GM12874 (cell line): ENCODE measurements around the gene PCF11.

Experiments used
- CTCF ChIP-seq: IDR thresholded peaks from 2 replicates; pipeline ENCODE4 v1.5.1; 2011; ENCODE audit warnings: low read depth, mild to moderate bottlenecking, control low read depth, low read length, moderate library complexity; ENCODE audit not compliant: insufficient read depth

The PCF11 gene

DNA sequence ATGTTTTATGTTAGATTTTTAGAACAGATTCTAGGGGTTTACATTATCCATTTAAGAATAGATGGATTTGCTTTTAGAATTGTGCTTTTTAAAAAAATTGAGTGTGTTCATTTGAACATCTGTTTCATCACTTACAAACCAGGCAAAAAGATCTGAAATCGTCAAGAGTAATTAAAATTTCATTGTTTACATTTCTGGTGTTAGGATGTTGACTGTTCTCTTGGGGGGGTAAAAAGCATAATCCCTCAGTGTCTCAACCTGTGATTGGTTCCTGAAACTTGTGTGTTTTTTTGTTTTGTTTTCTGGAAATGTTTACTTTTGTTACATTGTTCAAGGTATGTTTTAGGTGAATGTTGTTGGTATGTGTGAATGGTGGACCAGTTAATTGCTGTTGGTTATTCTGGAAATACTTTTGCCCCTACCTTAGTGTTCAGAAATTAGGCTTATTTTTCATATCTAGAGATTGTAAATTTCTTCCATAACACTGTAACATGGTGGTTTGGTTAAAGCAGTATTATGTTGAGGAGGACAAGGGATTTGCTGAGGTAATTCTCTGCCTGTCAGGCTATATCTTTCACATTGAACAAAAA is 4.8 kb downstream of the PCF11 start:
- TF ChIP-seq CTCF, result no peak

DNA sequence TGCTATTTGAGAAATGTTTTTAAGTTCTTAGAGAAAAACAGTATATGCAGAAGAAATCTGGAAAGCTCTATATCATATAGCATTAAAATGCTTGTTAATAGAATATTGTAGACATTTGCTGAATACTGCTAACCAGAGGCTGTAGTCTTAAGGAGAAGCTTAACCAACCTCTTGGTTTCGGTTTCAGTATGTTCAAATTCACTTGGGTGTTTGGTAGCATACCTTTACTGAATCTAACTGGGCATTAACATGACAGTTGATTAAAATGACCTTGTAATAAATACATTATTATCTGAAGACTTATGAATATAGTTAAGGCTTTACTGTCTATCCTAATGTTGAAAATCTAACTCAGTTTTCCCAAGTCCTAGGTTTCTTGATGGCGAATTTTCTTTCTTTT is 5.4 kb downstream of the PCF11 start:
- TF ChIP-seq CTCF, result no peak

DNA sequence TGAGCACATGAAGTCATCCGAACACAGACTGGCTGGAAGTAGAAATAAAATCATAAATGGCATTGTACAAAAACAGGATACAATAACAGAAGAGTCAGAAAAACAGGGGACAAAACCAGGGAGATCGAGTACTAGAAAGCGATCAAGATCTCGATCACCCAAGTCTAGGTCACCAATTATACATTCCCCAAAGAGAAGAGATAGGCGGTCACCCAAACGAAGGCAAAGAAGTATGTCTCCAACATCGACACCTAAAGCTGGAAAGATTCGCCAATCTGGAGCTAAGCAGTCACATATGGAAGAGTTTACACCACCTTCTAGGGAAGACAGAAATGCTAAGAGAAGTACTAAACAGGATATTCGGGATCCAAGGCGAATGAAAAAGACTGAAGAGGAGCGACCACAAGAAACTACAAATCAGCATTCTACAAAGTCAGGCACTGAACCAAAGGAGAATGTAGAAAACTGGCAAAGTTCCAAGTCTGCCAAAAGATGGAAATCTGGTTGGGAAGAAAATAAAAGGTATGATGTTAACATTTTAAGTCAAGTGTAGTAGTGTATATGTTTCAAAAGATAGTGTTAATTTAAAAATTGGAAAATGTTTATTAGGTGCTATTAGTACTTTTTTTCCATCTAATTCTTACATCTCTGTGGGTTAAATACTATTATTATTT is 9.4 kb downstream of the PCF11 start:
- TF ChIP-seq CTCF, result no peak

- TF ChIP-seq CTCF, result no peak
Measured at GRCh38 chr11:83168756-83169155, 11.8 kb downstream of the PCF11 start.

GRCh38 chr11:83170865-83171264 is 13.9 kb downstream of the PCF11 start:
- no peak for TF ChIP-seq CTCF

DNA sequence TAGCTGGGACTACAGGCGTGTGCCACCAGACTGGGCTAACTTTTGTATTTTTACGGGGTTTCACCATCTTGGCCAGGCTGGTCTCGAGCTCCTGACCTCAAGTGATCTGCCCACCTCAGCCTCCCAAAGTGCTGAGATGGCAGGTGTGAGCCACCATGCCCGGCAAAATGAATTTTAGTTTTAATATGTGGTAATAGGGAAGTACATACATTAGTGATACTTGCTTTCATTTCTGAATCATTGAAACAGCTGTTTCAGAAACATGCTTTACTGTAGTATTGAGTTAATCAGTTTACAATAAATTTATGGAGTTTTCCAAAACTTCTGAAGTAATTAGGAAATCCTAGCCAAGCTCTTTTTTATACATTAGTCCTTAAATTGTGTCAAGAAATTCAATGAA is 15.6 kb downstream of the PCF11 start:
- no peak for TF ChIP-seq CTCF

GRCh38 chr11:83174008-83174407 is 17.1 kb downstream of the PCF11 start:
- no peak for TF ChIP-seq CTCF
